ENCODE measurements around the gene CKM. TPM values are rescaled to one million over a fixed set of nuclear protein-coding genes. Genes with fewer than 3 reads are reported as not detected.

CKM gene
- polyA plus RNA-seq (ENCODE audit: insufficient read length): 3,869 TPM

DNA sequence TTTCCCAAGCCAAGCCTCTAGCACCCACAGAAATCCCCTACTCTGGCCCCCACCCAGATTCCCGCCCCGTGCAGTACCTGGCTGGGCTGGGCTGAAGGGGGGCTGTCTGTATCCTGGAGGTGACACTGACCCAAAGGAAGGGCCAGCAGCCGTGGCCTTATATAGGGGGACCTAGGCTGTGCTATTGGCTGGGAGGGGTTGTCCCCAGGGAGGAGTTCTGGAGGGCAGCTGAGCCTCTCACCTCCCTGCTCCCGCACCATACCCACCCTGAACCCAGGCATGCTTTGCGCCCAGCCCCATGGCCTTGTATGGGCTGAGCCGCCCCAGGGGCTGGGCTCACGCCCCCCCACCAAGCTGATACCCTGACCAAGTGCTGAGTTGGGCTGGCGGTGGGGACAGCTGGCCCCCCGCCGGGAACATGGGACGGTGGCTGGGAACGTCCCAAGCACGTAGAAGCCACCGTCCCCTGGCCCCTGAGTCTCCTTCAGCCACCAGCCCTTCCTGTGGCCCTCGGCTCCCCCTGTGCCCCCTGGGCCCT lies at the start of gene CKM:
Gene CKM (minus strand): TSS at position 132 of the 538 bp plus-strand sequence. CDS start 3,162 bp downstream, outside the sequence.
- DNase-seq (ENCODE audit: low read depth): no peak

DNA sequence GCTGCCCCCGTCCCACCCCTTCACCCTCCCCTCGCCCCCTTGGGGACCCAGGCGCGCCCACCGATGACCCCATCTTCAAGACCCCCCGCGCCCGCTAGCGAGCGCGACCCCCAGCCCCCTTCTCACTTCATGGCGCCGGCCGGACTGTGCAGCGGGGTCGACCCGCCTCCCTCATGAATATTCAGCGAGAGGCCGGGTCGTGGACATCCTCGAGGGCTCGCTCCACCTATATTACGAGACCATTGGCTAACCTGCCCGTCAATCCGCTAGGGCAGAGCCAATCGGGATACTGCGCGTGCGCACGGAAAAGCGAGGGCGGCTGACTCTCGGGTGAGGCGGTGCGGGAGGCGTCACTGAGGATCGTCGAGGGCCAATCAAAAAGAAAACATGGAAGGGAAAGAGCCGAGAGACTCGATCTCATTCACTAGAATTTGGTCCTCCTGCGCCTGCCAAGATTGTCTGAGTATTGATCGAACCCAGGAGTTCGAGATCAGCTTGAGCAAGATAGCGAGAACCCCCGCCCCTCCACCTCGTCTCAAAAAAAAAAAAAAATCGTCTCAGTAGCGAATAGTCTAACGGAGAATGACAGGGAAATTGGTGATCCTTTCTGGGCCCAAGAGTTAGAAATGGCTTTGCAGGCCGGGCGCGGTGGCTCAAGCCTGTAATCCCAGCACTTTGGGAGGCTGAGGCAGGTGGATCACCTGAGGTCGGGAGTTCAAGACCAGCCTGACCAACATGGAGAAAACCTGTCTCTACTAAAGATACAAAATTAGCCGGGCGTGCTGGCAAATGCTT lies 47.9 kb upstream of the CKM start, which contains the start of gene ERCC2:
Gene ERCC2 (minus strand): TSS at position 164 of the 795 bp plus-strand sequence. CDS start 33 bp downstream, at position 131.
- DNase-seq (ENCODE audit: low read depth): peak; percentile 98

DNA sequence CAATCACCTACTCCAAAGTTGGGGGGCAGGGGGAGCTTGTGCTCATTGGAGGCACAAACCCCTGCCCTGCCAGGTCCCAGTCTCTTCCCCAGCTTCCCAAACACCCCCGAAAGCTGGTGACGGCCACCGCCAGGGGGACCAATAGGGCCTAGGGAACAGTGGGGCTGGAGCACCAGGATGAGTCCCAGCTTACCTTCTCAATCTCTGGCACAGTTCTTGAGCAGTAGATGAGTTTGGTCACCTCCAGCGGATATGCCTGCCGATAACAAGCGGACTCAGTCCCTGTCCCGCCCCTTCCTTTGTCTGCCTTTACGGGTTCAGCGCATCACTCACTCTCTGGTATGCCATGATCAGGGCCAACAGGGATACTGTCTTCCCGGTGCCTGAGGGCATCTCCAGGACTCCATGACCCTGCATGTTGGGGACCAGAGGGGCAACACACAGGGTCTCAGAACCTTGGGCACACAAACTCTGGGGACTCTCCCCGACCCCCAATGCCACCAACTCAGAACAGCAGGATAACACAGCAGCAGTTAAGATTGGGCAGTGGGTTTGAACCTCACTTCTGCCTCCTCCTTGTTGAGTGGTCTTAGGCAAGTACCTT lies 46.2 kb upstream of the CKM start:
- DNase-seq (ENCODE audit: low read depth): no peak

DNA sequence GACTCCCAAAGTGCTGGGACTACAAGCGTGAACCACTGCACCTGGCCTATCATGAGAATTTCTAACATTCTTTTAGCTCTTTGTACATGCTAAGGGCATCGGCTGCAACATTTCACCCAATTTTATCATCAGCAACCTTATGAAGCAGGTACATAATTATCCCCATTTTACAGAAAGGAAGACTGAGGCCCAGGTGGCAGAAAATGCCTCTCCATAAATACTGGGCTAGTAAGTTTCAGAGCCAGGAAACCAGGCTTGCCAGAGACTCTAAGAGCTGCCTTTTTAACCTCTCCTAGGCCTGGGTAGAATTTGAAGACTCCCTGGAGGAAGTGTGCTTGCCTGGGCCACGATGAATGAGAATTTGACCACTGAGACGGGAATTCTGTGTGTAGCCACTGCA lies 45.5 kb upstream of the CKM start:
- DNase-seq (ENCODE audit: low read depth): no peak

DNA sequence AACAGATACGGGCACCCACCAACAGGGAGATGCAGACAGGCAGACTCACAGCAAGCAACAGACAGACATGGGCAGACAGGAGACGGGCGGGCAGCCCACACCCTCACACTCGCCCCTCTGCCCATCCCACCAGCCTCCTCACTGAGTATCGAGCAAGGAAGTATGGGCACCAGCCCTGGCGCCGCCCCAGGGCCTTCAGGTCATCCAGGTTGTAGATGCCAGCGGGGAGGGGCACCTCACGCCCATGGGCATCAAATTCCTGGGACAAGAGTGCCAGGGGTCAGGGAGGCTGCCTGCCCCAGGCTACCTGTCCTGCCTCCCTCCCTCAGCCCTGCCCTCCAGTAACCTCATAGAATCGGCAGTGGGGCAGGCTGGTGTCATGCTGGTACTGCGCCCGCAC lies 42.0 kb upstream of the CKM start:
- no peak for DNase-seq (ENCODE audit: low read depth)

DNA sequence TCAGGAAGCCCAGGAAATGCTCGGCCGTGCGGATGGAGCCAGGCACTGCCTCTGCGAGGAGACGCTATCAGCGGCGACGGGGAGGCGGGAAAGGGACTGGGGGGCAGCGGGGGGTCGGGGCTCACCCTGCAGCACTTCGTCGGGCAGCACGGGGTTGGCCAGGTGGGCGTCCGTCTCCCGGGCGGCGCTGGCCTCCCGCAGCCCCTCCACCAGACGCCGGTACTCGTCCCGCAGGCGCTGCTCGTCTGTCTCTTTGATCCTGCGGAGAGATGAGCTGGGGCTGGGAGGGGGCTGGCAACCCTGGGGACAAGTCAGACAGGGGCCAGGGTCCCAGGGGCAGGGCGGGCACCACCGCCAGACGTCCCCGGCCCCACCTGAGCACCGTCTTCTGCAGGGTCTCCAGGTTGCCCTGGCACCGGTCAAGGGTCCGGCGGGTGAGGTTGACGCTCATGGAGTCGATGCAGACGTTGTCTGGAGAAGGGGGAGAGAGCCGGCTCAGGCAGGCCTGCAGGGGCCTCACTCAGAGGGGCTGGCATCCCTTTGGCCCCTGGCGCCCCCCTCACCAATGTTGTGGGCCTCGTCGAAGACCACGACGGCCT lies 41.3 kb upstream of the CKM start:
- DNase-seq (ENCODE audit: low read depth): no peak

DNA sequence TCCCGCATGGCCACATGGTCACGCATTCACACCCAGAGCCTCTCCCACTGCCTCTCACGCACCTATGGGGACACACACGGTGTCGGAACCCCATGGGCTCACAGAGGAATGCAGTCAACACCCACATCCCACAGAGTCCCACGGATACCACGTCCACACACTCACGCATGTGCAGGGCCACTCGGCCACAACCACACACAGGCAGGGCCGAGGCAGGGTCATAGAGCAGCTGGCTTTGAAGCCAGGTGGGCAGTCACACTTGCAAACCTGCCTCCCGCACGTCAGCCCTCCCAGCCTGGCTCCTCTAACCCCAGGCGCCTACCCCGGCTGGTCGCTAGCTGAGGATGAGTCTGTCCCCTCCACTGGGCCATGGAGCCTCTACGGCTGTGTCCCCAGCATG lies 39.6 kb upstream of the CKM start:
- no peak for DNase-seq (ENCODE audit: low read depth)

DNA sequence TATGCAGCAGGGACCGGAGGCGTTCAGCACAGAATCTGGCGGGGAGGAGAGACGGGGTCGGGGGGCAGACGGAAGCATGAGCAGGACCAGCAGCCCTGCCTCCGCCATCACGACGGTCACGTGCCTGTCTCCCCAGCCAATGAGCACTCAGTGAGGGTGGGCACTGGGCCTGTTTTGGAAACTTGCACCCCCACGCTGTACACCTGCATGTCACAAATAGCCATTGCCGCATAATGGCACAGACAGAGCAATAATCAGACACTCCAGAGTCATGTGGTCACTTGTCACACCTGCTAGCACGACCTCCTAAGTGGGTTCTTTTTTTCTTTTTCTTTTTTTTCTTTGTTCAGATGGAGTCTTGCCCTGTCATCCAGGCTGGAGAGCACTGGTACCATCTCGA lies 38.9 kb upstream of the CKM start:
- no peak for DNase-seq (ENCODE audit: low read depth)

DNA sequence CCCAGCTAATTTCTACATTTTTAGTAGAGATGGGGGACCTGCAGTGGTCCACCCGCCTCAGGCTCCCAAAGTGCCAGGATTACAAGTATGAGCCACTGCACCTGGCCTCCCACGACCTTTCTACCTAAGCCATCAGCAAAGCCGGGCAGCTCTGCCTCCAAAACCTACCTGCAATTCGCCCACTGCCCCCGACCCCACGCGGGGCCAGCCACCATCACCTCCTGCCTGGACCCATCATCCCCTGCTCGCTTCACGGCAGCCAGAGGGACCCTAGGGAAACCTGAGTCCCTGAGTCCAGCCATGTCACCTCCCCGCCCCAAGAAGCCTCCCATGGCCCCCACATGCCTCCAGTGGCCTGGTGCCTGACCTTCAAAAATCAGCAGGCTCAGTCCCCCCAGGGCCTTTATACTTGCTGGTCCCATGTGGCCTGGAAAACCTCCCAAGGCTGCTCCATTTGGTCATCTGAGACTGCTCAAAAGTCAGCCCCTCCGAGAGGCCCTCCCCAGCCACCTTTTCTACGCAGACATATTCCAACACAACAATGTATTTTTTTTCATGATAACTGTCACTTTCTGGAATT lies 35.6 kb upstream of the CKM start:
- DNase-seq (ENCODE audit: low read depth): no peak

DNA sequence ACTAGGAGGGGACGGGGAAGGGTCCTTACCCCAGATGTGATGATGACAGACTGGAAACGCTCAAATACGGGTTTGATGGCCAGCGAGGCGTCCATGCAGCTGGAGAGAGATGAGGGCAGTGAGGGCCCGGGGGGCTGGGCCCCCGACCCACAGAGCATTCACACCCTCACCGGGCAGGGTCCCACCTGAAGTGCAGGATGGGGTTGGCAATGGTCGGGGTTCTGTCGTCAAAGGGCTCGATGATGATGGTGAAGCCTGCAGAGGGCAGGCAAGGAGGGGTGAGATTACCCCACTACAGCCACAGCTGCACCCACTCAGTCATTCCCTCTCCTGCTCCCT lies 34.7 kb upstream of the CKM start:
- DNase-seq (ENCODE audit: low read depth): no peak

DNA sequence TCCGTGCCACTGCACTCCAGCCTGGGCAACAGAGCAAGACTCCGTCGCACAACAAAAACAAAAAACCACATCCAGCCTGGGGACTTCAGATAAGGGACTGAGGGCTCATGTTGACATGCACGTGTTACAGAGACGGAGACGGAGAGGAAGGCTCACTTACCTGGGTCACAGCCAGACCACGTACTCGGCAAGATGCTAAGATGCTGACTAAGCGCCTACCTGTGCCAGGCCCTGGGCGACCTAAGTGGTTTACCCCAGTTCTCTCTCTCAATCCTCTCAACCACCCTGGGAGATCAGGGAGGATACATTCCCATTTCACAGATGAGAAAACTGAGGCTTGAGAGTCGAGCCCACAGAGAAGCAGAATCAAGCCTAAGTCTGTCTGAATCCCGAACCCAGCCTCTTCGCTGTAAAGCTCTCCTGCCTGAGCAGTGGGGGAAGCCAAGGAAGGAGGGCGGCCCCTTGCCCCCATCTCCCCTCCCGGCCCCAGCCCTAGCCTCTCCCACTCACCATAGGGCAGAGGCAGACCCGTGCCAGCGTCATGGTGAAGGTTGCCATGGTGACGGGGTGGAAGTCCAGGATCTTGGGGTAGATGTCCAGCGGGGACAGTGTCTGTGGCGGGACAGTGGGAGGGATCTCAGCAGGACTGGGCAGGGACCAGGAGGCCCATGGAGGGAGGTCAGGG lies 34.2 kb upstream of the CKM start:
- no peak for DNase-seq (ENCODE audit: low read depth)

DNA sequence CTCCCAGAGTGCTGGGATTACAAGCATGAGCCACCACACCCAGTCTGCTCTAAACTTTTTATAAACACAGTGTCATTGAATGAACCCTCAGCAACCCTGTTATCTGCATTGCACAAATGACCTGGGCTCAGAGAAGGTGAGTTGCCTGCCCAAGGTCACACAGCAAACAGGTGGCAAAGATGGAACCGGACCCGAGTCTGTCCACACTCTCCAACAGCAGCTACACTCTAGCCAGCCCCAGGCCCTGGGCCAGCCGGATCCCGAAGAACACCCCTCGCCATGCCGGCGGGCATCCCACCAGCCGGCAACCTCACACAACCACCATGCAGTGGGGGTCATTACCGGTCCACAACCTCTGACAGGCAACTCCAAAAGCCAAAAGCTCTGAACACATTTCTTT lies 33.2 kb upstream of the CKM start:
- no peak for DNase-seq (ENCODE audit: low read depth)

DNA sequence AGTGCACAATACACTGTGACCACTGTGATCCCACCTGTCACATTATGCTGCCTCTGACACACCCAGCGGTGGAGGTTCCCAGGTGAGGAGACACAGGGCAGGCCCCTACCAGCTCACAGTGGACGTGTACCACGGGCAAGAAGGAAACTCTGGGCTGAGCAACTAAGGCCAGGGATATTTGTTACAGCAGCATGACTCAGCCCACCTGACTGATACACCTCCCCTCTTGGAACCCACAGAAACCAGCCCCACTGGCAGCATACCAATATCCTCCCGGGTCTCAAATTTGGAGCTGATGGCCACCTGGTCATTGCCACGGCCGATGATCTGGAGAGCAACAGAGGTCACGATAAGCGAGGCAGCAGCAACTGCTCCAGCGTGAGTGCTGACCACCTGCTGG lies 32.7 kb upstream of the CKM start:
- DNase-seq (ENCODE audit: low read depth): no peak

DNA sequence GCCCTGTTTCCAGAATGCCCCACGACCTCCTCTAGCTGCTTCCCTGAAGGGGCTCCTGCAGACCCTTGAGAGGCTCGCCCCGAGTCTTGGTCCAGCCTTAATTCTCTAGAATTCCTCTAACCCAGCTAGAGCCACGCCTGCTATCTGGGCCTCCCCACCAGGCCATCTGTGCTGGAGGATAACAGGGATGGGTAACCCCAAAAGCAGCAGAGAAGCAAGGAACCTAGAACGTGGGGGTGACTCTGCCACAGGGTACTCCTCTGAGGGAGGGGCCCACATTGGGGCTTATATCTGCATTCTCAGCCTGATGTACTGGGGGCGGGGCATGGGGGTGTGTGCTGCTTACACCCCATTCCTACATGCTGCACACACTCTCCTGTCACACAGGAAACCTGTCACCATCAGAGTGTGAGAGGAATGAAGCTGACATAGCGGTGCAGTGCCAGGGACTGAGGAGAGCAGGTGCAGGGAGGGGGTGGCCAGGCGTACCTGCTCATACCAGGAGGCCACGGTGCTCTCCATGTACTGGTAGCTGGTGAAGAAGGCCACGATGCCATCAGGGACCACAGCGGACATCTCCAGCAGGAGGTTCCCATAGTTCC lies 31.7 kb upstream of the CKM start:
- no peak for DNase-seq (ENCODE audit: low read depth)

DNA sequence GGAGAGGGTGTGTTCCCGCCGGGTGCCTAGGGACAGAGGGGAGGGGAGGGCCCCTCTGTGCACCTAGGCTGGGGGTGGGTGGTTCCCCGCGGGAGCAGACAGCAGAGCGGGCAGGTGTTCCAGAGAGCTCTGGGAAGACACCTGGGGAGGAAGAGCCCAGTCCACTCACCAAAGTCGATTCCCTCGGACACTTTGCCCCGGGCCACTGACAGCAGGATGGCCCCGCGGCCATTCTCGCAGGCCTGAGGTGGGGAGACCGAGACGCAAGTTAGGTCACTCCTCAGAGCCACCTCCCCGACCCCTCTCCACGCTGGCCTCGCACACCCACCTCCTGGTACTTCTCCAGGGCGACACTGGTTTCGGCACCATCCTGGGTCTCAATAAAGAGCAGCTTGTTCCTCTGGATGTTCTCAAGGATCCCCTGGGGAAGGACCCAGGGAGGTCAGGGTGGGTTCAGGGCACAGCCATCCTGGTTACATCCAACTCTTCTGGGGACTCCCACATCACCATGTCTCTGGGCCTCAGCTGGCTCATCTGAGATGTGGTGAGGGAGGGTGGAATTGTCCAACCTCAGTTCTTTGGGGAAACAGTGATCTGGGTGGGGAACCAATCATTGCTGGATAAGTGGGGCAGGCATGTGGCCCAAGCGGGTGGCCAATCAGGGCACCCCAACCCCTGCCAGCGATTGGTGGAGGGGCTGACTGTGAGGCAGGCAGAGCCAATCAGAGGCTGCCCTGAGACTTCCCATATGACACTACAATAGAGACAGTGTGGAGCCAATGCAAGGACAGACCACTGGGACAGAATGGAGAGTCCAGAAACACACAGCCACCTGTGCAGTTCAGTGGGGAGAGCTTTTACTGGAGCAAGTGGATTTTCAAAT lies 30.5 kb upstream of the CKM start:
- DNase-seq (ENCODE audit: low read depth): no peak

DNA sequence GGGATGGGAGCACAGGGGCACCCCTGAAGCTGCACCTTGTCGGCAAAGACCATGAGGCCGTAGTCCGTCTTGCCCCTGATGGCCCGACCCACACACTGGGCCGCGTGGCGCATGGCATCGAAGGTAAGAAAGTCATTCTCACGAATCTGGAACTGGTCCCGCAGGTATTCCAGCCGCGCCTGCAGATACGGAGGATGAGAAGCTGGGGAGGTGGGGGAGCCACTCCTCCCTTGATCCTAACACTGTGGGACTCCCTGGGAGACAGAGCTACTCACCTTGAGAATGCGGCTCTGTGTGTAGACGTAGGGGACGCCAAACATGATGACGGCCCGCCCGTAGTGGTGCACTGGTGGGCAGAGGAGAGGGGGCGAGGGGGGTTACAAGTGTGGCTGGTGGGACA lies 29.8 kb upstream of the CKM start:
- DNase-seq (ENCODE audit: low read depth): no peak

DNA sequence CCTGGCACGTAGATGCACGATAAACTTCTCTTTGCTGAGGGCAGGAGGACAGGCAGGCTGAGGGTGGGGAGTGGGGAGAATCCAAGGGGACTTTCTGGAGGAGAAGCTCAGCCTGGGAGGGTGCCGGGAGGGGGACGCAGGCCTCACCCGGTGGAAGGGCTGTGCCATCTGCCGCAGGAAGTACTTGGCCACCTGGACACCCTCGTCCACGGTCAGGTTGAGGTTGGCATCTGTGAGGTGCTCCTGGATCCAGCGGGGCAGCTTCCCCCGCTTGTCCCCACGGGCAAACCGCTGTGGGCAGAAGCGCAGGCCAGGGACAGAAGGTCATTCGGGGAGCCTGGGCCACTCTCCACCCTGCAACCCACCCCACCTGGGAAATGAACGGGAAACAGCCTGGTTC lies 29.4 kb upstream of the CKM start:
- no peak for DNase-seq (ENCODE audit: low read depth)

DNA sequence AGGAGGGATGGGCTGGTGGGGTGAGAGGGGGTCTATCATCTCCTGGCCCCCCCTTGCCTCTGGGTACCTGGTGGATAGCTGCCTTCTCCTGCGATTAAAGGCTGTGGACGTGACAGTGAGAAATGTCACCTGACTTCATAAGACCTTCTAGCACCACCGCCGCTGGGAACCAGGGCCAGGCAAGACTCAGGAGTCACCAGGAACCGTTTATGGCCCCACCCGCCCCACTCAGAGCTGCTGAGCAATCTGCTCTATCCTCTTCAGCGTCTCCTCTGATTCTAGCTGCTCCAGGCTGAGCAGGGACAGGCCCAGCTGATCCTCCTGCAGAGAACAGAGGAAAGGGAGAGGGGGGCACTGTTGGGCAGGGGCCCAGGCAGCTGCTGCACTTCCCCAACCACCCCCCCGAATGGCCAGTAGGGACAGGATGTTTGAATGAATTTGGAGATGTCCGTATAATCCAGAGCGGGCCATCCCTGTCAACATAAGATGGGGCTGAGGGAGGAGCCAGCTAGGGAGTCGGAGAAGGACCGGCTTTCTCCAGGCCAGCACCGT lies 28.8 kb upstream of the CKM start:
- DNase-seq (ENCODE audit: low read depth): no peak

DNA sequence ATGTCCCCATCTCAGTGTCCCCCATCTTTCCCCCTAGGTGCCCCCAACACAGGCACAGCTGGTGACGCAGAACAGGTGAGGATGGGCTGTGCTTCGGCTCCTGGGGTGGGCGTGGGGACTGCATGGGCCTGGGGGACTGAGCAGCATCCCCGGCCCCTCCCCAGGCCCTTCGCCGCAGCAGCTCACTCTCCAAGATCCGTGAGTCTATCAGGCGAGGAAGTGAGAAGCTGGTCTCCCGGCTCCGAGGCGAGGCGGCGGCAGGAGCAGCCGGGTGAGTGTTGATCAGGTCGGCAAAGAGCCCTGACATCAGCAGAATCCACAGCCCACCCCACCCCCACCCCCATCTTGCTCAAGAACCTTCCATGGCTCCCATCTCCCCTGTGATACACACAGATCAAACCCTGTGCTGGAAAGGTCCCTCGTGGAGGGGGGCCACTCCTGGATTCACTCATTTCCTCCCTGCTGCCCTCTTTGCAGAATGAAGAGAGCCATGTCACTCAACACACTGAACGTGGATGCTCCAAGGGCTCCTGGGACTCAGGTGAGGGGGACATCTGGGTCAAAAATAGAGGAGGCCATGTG lies 27.9 kb upstream of the CKM start:
- DNase-seq (ENCODE audit: low read depth): no peak

DNA sequence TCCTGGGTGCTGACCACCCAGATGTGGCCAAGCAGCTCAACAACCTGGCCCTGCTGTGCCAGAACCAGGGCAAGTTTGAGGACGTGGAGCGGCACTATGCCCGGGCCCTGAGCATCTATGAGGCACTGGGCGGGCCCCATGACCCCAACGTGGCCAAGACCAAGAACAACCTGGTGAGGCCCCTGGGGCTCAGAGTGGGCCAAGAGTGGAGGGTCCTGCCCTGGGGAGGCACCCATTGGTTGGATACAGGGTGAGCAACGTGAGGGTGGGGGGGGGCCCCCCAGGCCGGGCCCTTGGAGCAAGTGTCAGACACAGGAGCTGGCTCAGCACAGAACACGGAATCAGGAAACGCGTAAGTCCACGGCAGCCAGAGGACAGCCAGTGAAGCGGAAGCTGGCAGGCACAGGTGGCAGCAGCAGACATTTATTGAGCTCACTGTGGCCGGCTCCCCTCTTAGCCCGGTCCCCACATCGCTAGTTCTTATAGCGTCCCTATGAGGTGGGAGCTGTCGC lies 26.8 kb upstream of the CKM start:
- DNase-seq (ENCODE audit: low read depth): no peak

All from forelimb muscle (tissue), 1 donor.